Stimulated activated CD8-positive, alpha-beta memory T cell treated with anti-CD3 and anti-CD28 coated beads, Interleukin-15, amount 100 ng/mL, for 24 hours (primary cell): ENCODE measurements around the gene MTF1.
A peak's percentile ranks its signal among the peaks of the same experiment; 100 is the strongest.
"Not testable (repeated sequence)": the region's sequence is repeated elsewhere in the genome, so short reads cannot be mapped to it uniquely, and the experiment has no call there.

Experiments used
- DNase-seq: peaks from one replicate; pipeline ENCODE4 v3.0.0-alpha.2; 2020; ENCODE audit warnings: low read depth

MTF1 gene

DNA sequence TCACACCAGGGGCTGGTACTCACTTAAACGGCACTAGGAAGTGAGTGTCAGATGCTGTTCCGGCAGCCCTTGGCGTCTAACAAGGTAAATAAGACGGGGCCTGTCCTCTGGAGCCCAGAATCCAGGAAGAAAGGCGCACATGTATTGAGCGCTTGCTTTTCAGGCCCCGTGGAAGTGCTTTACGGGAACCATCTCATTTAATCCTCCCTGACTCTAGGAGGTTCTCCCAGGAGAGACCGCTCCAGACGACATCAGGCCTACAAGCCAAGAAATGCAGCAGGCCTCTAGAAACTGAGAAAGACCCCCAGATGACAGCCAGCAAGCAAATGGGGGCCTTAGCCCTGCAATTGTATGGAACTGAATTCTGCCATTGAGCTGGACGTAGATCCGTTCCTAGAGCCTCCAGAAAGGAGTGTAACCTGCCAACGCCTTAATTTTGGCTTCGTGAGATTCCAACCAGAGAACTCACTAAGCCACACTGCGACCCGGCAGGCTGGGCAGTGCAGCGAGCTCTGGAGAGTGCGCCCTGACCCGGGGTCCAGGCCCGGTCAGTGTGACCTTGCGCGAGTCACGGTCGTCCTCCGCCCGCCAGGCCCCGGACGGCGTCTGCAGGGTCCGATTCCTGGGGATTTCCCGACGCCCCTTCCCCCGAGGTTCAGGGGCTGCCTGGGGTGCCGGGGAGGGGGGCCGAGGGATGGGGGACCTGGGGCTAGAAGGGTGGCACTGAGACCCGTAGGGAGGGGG lies 66.3 kb downstream of the MTF1 start:
- DNase-seq: no peak

DNA sequence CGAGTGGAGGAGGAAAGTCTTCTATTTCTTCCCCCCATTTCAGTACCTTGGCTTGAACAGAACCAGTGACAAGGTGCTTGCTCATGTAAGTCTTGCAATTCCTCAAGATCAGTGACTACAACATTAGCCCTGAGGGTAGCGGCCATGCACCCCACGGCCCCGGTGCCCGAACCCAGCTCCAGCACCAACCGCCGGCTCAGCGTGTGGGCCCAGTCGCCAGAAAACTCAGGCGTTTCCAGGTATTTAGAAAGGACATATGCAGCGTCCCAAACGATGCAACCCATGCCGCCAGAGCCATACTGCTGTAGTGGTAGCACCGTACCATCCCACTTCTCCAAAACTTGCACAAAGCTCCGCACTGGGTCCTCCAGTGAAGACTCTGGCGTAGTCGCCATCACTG lies 76.9 kb downstream of the MTF1 start:
- DNase-seq: no peak

DNA sequence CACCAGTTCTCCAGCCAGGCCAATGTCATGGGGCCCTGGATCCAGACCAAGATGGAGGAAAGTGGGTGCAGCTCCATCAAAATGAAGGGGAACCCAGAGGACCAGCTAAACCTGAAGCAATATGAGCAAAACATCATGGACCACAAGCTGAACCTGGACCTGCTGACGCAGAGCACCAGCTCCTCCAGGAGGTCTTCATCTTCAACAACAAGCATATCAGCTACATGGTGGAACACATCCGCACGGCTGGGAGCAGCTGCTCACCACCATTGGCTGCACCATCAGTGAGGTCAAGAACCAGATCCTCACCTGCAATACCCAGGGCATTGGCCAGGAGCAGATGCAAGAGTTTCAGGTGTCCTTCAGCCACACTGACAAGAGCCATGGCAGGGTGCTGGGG lies 80.7 kb downstream of the MTF1 start:
- DNase-seq: no peak

DNA sequence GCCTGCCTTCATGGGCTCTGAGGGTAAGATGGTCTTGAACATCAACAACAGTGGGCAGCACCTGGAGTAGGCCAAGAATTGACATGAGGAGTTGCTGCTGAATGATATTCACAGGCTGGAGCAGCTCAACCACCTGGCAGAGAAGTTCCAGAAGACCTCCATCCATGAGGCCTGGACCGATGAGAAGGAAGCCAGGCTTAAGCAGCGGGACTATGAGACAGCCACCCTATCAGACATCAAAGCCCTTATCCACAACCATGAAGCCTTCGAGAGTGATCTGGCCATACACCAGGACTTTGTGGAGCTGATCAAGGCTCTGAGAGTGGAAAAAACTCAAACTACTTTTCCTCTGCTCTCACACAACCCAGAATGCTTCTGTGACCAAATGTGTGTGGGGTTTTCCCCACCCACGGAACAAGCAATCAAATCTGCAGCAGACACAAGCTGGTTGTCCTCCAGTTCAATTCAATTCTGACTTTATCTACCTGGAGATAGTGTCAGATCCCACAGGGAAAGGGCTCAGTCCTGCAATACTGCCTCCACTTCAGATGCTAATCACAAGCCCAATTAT lies 82.4 kb downstream of the MTF1 start:
- DNase-seq: no peak

DNA sequence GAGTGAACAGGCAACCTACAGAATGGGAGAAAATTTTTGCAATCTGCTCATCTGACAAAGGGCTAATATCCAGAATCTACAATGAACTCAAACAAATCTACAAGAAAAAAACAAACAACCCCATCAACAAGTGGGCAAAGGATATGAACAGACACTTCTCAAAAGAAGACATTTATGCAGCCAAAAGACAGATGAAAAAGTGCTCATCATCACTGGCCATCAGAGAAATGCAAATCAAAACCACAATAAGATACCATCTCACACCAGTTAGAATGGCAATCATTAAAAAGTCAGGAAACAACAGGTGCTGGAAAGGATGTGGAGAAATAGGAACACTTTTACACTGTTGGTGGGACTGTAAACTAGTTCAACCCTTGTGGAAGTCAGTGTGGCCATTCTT lies 88.0 kb downstream of the MTF1 start:
- not testable (repeated sequence) for DNase-seq

DNA sequence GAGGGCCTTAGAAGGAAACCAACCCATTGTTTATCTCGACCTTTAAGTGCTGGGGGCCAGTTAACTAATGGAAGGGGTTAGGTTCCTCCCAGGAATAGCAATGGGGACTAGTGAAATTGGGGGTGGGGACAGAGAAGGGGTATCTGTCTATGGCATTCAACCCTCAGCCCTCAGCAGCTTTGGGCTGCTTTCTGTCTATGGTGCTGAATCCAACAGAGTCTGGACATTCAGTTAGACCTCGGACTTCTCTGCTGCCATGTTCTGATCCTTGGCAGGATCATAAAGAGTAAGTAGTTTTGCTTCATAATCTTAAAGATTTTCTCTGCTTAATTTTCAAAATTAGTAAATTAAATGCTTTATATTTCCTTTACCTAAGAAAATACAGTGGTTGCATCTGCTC lies 91.9 kb downstream of the MTF1 start:
- DNase-seq: no peak

DNA sequence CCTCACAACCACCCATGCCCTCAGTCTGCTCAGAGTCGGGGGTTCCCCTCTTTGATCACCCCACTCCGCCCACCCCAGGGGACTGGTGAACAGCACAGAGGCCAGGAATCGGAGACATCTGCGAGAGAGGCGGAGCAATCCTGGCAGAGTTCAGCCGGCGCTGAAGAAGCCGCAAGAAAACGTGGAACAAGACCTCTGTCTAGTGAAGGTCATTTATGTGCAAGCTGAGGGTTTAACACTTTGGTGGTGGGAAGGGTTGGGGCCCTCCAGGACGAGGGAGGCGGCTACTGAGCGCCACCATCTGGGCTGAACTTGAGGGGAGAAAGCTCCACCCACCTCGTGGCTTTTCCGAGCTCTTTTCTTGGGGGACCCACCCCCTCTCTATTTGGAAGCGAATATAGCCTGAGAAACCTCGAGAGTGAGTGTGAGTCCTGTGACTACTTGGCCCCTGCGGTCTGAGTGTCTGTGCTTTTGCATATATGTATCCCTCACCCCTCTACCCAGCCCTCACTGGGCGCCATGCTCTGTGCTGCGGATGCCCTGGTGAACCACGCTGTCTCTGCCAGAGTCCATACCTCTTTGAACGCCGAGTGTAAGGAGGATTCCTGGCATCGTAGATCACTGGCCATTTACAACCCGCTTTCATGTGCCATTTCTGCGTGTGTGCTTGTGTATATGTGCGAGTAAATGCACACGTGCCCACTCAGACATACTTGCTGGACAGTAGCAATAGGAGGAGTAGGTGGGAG lies 93.3 kb downstream of the MTF1 start:
- no peak for DNase-seq

DNA sequence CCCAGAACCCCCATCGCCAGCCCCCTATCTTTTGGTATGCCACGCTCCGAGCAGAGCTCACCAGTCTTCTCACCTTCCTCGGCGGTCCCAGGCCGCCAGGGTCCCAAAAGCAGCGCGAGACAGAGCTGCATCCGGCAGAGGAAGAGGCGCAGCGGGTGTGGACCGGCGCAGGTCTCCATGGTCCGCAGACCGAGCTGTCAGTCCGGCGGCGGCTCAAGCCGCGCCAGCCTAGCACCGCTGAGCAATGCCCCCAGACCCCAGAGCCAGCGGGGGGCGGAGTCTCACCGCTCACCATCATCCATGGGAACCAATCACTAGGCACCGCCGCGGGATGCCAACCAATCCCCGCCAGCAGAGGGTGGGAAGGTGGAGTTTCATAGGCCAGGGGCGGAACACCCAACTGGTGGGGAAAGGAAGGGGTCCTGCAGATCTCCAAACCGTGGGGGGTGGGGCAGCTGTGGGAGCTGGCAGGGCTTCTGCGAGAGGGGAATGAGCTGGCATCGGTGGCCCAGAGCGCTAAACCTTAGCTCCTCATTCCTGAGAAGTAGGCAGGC lies 94.4 kb downstream of the MTF1 start, which contains the start of gene EPHA10:
TSS of gene EPHA10 (minus strand) at position 233 of the 554 bp plus-strand sequence. CDS start at position 179, 54 bp downstream.
- no peak for DNase-seq

DNA sequence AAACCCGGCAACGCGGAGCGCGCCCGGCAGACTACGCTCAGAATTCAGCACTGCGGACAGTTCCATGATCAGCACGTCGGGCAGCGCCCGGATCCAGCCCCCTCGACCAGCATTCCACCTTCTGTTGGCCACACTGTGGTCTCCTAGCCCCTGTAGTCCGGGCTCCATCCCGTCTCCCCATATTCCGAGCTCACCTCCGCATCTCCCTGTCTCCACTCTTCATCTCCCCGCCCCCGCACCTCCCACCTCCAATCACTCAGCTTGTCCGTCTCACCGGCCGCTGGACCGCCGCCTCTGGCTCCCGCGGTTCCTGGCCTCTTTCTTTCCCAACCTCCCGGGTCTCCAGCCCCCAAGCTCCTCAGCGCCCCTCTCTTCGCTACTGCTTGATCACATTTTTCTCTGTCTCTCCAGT lies 95.0 kb downstream of the MTF1 start:
- peak; percentile 26 for DNase-seq

DNA sequence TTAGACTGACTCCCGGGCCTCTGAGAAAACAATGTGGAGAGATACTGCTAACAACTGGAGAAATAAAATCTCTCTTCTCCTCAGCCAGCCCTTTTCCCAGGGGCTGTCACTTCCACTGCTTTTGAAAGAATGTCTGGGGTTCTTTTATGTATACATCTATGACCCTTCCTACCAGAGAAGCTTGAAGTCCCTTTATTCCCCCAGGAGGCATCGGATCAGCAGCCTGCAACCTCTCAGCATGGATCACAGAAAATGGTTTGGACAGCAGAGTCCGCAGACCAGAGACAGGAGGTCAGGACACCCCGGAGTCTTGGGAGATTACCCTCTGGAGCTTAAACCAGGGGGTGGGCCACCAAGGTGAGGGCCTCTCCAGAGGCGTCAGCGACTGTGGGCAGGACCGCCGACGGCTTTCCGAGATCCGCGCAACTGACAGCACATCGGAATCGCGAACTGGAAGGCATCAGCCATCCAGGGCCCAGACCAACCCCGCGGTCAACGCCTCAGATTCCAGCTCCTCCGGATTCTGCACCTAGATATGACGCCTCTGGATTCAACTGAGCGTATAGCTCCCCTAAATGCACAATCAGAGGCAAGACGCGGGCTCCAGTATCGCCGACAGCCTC lies 95.5 kb downstream of the MTF1 start:
- no peak for DNase-seq

DNA sequence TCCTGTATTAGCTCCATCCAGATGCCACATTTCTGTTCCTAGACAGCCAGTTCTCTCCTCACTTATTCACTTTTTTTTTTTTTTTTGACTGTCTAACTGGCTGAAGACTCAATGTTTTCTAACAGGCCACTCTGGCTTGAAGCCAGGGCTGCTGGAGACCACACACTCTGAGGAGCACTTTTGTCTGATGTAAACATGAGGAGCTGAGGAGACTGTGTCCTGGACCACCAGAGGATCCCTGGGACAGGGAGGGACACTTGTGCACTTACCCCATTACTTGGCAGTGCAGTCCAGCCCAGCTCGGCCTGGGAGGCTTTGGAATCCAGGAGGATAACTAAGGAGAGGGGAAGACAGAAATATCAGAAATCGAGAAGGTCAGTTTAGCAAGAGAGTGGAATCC lies 96.9 kb downstream of the MTF1 start:
- no peak for DNase-seq

DNA sequence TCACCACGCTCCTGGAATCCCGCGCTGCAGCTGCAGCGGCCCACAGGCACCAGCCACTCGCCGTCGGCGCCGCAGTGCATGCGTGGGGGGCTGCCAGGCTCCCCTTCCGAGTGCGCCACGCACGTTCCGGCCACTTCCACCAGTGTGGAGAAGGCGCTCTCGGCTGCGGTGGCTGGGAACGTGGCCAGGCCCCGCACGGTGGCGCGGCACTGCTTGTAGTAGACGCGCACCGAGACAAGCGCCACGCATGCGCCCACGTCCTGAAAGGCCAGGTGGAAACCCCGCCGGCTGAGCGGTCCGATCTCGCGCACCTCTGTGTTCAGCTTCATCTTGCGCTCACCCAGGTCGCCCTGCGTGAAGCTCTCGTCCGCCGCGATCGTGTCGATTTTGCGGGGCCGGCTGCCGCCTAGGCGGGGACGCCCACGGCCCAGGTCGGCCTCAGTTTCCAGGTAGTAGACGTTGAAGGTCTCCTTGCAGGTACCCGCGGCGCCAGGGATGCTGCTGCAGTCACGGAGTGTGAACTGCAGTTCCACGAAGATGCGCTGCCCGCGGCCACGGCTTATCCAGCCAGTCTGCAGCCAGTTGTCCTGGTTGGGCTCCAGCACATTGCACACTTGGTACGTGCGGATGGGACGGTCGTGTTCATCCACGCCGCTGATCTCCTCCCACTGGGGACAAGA lies 97.8 kb downstream of the MTF1 start:
- DNase-seq: no peak
